Loucy (cell line): ENCODE data around the gene AK2.

Experiments
- CTCF ChIP-seq: fragments of 200-600 bp; sonication (generic); conservative IDR thresholded peaks from 2 replicates; pipeline ENCODE4 v1.5.1; 2014; ENCODE audit warnings: mild to moderate bottlenecking, antibody characterized with exemption, low read length
- EZH2phosphoT487 ChIP-seq: fragments of 200-600 bp; IDR thresholded peaks from 2 replicates; pipeline ENCODE4 v1.6.1; 2018; ENCODE audit warnings: antibody characterized with exemption, mild to moderate bottlenecking, moderate library complexity, borderline replicate concordance

DNA sequence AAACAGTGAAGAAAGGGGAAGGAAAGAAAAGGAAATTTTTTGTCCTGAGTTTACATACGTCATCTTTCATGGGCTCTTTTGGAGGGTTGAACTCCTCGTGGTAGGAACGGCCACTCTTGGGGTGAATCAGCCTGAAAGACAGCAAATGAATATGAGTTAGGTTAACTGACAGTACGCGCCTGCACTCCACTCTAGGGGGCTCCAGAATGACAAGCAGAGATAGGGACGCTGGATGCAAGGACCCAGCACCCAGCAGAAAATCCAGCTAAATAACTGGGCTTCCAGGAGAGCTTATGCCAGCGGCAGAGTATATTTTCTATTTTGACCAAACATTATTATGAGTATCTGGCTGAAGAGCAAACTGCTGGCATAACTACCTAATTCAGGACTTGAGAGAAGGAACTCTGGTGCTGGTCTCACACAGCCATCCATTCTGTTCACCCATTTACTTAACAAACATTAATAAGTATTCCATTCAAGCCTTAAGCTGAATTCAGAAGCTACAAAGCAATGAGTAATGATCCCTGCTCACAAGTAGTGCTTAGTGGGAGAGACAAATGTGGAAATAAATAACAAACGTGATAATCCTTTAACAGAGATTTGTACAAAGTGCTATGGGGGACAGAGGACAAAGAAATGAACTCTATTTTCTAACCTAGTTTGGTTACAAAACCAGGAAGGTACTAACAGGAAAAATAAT is 22.1 kb downstream of the AK2 start:
- TF ChIP-seq CTCF (peak; percentile 25; the same call in 1 of the 2 replicates), EZH2phosphoT487 (no peak)
